HG03558 (cell line): ENCODE measurements around the gene SEC11A.
A peak's percentile ranks its signal among the peaks of the same experiment; 100 is the strongest.
"Not testable (repeated sequence)": the region's sequence is repeated elsewhere in the genome, so short reads cannot be mapped to it uniquely, and the experiment has no call there.

Experiments used
- ATAC-seq: cut with Tn5 transposase; IDR thresholded peaks from one replicate; pipeline ENCODE4 v1.9.1; 2021; ENCODE audit warnings: moderate number of reproducible peaks; ENCODE audit not compliant: unreplicated experiment; ENCODE audit errors: extremely low read depth

Gene SEC11A

DNA sequence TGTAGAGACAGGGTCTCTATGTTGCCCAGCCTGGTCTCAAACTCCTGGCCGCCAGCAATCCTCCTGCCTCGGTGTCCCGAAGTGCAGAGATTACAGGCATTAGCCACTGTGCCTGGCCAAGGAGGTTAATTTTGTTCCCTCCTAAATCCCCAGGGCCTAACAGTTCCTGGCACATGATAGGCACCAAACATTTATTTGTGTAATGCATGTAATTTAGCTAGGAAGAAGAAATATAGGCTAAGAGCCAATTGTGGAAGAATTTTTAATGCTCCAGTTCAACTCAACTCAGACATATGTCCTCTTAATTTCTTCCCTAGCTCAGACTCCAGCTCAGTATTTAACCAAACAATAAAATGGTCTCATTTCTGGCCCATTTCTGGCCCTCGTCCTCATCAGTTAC is 24.8 kb upstream of the SEC11A start:
- no peak for ATAC-seq

DNA sequence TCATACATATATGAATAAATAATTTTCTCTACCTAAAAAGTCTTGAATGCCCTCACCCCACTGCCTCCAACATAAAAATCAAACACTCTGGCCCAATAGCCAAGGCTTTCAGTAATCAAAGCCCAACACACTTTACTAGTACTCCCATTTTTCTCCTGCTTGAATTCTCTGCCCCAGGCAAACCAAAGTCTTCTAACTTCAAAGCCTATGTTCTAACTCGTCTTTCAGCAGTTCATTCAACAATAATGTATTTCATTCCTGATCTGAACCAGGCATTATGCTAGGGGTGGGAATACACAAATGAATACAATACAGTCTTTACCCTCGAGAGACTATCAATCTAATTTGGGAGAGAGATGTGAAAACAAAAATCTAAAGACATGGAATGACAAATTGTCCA is 21.1 kb upstream of the SEC11A start:
- no peak for ATAC-seq

DNA sequence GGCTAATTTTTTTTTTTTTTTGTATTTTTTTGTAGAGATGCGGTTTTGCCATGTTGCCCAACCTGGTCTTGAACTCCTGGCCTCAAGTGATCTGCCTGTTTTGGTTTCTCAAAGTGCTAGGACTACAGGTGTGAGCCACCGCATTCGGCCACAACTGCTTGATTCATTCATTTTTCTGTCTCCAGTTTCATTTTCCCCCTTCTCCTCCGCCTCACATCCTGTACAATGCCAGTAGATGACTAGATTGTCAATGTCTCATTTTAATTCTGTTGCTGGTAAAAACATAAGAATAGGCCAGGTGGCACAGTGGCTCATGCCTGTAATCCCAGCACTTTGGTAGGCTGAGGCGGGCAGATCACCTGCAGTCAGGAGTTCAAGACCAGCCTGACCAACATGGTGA is 20.4 kb upstream of the SEC11A start:
- peak; percentile 42 for ATAC-seq

DNA sequence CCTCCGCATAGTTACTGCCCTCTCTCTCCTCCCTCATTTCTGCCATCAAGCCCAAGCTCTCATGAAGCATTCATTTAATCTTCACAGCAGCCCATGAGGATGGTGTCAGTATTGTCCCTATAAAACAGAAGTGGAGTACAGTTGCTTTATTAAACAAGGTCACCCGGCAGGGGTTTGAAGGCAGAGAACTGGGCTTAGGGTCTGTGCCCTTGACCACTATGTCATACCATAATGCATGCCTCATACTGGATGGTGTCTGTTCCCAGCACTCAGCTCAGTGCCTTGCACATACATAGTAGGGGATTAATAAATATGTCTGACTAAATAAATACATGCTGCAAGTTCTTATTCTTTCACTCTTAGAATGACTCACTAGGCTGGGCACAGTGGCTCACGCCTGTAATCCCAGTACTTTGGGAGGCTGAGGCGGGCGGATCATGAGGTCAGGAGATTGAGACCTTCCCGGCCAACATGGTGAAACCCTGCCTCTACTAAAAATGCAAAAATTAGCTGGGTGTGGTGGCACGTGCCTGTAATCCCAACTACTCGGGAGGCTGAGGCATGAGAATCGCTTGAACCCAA is 19.6 kb upstream of the SEC11A start:
- not testable (repeated sequence) for ATAC-seq

DNA sequence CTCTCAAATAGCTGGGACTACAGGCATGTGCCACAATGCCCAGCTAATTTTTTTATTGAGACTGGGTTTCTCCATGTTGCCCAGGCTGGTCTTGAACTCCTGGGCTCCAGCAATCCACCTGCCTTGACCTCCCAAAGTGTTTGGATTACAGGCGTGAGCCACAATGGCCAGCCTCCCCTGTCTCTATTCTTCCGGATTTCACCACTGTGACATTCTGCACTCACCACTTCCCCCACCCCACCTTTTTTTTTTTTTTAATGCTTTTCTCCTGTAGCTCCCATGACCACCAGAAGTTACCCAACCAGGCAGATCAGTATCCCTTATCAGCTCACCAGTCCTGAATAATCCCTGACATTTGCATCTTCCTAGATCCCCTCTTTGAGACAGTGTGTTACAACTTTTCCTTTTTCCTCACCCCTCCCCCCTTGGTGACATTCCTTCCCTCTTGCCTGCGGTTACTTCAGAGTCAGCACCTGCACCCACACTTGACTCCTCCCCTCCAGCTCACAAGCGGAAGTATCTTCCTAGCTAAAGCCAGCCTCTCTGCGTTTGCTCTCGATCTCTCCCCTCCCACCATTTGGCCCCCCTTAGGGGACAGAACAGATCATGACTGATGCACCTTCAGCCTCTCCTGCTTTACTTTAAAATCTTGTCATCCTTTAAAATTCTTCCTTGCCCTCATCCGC is 19.0 kb upstream of the SEC11A start:
- peak; percentile 27 for ATAC-seq

DNA sequence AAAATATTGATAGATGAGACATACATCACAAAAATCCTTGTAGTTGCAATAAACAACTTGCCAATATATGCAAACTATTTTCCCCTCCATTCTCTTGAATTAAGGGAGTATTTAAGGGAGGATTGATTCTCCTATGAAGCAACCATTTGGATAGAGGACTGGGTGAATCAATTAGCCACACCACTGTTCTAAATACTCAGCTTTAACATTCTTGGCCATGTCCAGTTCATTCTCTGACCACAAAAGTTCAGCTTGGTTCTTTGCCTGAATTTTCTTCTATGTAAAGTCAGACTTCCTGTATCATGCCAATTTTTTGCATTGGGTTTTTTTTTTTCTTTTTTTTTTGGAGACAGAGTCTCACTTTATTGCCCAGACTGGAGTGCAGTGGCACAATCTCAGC is 15.8 kb upstream of the SEC11A start:
- no peak for ATAC-seq

DNA sequence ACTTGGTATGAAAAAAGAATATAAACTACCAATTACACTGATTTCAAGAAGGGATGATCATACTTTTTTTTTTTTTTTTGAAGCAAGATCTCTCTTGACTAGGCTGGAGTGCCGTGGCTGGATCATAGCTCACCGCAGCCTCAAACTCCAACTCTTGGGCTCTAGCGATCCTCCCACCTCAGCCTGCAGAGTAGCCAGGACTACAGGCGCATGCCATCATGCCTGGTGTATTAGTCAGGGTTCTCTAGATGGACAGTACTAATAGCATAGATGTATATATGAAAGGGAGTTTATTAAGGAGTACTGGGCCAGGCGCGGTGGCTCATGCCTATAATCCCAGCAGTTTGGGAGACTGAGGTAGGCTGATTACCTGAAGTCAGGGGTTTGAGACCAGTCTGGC is 11.5 kb upstream of the SEC11A start:
- ATAC-seq = no peak

DNA sequence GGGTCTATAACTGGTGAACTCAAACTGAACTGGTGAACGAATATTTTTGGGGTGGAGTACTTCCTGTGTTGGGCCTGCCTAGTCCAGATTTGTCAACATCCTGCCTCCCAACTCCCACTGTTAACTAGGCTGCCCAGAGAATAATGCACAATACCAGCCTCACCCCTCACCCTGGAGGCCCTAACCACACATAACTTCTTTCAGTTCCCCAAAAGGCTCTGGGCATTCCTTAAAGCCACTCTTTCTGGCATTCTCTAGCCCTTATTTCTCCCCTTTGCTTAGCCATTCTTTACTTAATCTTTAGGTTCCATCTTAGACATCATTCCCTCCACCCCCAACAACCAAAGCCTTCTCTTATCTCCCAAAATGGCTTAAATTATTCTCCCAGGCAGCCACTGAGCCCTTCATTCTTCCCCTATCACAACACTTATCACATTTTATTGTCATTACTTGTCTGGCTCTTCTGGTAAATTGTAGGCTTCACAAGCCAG is 9.1 kb upstream of the SEC11A start:
- ATAC-seq = no peak

DNA sequence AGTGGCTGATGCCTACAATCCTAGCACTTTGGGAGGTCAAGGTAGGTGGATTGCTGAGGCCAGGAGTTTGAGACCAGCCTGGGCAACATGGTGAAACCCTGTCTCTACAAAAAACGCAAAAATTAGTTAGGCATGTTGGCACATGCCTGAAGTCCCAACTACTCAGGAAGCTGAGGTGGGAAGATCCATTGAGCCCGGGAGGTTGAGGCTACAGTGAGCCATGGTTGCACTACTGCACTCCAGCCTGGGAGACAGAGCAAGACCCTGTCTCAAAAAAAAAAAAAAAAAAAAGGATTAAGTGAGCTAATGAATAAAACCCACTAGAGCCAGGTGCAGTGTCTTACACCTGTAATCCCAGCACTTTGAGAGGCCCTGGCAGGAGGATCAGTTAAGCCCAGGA is 6.7 kb upstream of the SEC11A start:
- no peak for ATAC-seq

DNA sequence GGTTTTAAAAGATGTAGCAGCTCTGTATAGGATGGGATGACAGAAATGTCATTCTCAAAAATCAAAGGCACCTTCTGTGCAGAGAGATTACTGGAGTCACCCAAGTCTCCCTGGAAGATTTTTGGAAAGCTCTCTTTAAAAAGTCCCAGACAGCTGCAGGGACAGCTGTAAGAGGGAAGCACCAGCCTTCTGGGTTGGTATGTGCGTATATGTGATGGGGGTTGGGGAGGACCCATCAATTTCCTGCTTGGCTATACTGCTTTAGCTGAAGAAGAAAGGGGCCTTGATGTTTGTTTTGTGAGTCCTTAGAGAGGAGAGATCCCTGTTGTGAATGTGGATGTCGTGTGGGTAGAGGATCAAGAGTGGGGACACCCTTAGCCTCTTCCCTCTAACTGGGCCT is 5.4 kb upstream of the SEC11A start:
- no peak for ATAC-seq

DNA sequence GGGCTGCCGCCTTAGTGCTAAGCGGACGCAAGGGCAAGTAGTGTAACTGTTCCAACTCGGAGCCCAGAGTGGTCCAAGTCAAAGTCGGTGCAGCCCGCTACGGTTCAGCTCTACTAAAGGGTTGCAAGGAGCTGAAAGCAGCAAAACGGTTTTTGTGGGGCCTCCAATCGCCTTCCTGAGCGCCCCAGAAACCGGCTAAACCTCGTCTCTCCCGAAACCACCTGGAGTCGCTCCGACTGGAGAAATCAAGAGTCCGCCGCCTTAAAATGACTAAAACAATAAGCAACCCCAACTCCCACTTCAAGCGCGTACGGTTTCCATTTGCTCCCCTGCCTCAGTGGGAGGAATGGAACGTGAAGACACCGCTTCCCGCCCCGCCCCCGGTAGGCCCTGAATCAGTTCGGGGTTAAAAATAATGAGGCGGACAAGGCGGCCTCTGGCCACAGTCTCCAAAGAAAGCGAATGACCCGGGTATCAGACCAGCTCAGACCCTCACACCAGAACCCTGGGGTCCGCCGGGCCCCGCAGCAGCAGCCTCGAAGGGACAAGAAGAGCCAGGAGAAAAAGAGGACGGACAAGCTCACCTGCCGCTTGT is 401 bp downstream of the SEC11A start:
- no peak for ATAC-seq

DNA sequence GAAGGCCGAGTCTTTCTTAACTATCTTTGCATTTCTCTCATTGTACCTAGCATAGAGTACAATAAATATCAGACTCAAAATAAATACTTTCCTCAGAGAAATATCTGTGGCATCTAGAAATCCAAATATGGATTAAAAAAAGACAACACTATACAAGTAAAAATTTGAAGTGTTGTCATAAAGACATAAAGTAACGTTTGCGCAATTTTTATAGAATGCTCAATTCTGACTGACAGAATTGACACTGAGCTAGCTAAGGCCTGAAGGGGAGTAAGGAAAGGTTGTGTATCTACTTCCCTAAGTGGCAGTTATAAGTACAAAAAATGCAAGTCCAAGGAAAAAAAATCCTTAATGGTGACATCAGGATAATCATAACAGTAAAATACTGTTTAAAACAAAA is 1.1 kb downstream of the SEC11A start:
- ATAC-seq = no peak

DNA sequence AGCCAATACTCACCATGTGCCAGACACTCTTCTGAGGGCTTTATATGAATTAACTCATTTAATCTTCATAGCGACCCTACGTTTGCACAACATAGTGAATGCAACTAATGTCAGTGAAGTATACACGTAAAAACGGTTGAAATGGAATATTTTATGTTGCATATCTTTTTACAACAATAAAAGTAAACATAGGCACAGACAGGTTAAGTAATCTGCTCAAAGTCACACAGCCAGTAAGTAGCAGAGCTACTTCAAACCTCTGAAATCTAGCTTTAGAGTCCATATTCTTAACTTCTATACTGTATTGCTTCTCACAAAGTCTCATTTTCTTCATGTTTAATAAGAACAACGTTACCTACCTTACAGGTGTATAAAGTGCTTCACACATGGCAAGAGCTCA is 1.6 kb downstream of the SEC11A start:
- ATAC-seq = no peak

DNA sequence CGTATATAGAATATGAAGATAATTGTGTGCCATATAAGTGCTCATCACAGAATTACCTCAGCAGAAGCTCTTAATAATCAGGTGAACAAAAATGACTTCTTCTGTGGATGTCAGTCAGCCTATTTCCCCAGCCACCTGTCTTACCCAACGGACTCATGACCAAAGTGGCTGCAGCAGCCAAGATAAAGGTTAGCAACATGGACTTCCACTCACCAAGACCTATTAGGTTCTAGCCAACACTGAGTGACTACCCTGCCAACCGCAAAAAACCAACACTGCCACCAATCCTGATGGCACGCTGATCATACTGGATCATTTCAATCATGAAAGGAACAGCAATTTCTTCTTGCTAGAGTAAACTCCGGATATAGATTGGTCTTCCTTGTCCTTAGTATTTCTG is 12.1 kb downstream of the SEC11A start:
- ATAC-seq = no peak

DNA sequence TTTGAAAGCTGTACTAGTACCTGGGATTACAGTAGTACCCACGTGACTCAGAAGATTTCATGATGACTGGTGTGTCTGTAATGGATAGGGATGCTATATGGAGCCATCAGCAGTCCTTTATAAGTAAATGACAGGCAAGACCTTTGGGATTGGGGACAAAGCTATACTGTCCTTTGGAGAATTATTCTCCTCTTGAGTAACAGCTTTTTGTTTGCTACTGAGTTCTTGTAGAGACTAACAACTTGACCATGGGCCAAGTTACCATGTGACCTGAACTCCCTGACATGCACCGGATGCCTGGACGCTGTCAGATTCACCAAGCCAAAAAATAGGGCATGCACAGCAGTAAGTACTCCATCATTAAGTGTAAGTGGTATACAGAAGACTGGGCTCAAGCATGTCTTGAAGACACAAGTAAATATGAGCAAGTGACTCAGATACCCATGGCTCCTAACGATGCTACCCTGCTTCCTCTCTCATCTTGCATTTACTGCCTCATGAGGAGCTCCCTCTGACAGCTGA is 12.9 kb downstream of the SEC11A start:
- no peak for ATAC-seq

DNA sequence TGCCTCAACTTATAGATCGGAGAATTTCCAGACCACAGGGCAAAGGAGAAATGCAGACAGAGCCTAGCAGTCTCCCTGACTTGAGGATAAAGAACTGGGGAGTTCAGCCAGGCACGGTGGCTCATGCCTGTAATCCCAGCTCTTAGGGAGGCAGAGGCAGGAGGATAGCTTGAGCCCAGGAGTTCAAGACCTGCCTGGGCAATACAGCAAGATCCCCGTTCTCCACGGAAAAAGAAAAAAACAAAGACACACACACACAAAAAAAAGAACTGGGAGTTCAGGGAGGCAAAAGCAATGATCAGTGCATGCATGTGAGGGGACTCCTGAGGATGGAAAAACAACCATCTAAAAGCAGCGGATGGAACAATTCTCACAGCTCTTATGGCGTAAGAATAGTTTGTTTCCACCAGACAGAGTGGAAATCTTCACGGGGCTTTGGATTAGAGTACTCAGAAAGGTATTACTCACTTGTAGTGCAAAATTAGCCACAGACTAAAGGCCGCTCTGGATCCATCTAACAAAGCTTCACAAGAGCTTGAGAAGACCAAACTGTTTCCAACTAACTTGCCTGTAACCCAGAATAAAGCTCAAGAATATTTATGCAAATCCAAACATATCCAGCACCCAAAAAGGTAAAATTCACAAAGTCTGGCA is 16.3 kb downstream of the SEC11A start:
- no peak for ATAC-seq

DNA sequence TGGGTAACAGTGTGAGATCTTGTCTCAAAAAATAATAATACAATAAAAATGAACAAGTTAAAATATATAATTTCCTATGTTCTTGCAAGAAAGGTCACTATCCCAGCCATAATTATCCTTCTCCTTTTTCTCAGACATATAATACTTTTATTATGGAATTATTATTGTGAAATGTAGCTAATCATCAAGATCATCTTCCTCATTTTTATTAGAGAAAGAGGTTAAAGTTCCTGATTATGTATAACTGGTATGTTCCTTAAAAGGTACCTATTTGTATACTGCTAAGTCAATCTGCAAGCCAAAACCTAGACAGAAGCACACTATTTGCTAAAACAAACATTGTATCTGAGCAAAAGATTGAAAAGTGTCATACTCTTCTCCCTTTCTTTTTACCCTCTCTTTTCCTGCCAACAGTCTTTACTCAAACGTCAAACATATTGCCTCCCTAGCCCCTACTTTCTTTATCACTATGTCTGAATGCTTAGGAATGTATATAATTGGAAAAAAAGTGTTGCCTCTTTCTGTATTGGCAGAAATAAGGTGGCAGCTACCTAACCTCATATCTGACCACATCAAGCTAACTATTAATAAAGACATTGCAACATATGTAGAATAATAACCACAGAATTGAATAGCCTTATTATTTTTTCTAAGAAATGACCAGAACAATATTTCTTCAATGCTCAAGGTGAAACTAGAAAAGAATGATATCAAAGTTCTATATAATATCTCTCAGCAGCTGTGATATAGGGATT is 18.5 kb downstream of the SEC11A start:
- no peak for ATAC-seq

DNA sequence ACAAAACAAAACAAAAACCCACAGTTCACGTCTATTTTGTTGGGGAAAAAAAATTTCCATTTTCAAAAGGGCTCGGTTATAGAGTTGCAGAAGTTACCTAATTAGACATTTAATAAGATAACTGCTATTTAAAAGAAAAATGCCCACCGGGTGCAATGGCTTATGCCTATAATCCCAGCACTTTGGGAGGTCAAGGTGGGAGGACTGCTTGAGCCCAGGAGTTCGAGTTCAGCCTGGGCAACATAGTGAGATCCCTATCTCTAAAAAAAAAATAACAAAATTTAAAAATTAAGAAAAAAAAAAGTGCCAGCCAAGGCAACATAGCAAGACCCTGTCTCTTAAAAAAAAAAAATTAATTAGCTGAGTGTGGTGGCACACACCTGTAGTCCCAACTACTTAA is 19.2 kb downstream of the SEC11A start:
- ATAC-seq = no peak

DNA sequence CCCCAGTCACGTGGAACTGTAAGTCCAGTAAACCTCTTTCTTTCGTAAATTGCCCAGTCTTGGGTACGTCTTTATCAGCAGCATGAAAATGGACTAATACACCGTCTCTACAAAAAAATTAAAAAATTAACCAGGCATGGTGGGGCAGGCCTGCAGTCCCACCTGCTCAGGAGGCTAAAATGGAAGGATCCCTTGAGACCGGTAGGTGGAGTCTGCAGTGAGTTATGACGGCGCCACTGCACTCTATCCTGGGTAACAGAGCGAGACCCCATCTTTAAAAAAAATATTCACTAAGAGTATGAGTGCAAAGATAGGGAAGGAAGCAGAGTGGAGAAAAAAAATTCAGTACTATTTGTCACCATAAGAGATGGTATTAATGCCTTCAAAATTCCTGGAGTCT is 25.6 kb downstream of the SEC11A start:
- ATAC-seq = no peak

DNA sequence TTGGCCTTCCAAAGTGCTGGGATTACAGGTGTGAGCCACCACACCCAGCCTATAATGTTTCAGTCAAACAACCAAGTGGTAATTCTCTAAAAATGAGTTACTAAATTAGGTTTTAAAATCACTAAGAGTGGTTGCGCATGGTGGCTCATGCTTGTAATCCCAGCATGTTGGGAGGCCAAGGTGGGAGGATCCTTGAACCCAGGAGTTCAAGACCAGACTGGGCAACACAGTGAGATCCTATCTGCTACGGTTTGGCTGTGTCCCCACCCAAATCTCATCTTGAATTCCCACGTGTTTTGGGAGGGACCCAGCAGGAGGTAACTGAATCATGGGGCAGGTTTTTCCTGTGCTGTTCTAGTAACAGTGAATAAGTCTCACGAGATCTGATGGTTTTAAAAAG is 26.1 kb downstream of the SEC11A start:
- ATAC-seq = no peak
